ENCODE data around the gene MRPS15.

The MRPS15 gene

GRCh38 chr1:36456391-36456928 is 7.7 kb downstream of the MRPS15 start:
- no peak for DNase-seq

GRCh38 chr1:36455386-36455785 is 8.8 kb downstream of the MRPS15 start:
- no peak for DNase-seq

GRCh38 chr1:36453600-36454388 is 10.4 kb downstream of the MRPS15 start:
- DNase-seq: no peak

GRCh38 chr1:36453051-36453450 is 11.1 kb downstream of the MRPS15 start:
- DNase-seq: no peak

- no peak for DNase-seq
Measured at GRCh38 chr1:36450919-36451305, 13.3 kb downstream of the MRPS15 start.

- DNase-seq: peak; percentile 95
Measured at GRCh38 chr1:36450270-36450918, 13.8 kb downstream of the MRPS15 start, which contains the start of gene OSCP1. TSS of gene OSCP1 (minus strand) at chr1:36450451. CDS start at chr1:36450369, 82 bp downstream.

GRCh38 chr1:36448530-36449056 is 15.6 kb downstream of the MRPS15 start:
- no peak for DNase-seq

GRCh38 chr1:36447450-36447849 is 16.7 kb downstream of the MRPS15 start:
- no peak for DNase-seq

GRCh38 chr1:36446746-36447145 is 17.4 kb downstream of the MRPS15 start:
- DNase-seq: no peak

- no peak for DNase-seq
Measured at GRCh38 chr1:36446271-36446670, 17.9 kb downstream of the MRPS15 start.

- DNase-seq: no peak
Measured at GRCh38 chr1:36443297-36443696, 20.9 kb downstream of the MRPS15 start.

GRCh38 chr1:36442337-36442736 is 21.8 kb downstream of the MRPS15 start:
- DNase-seq: no peak

GRCh38 chr1:36440646-36441045 is 23.5 kb downstream of the MRPS15 start:
- DNase-seq: no peak

- DNase-seq: no peak
Measured at GRCh38 chr1:36440044-36440443, 24.1 kb downstream of the MRPS15 start.

- DNase-seq: no peak
Measured at GRCh38 chr1:36438715-36439114, 25.5 kb downstream of the MRPS15 start.

- no peak for DNase-seq
Measured at GRCh38 chr1:36436821-36437220, 27.4 kb downstream of the MRPS15 start.

- no peak for DNase-seq
Measured at GRCh38 chr1:36433102-36433501, 31.1 kb downstream of the MRPS15 start.

GRCh38 chr1:36432616-36433015 is 31.6 kb downstream of the MRPS15 start:
- no peak for DNase-seq

- DNase-seq: no peak
Measured at GRCh38 chr1:36425791-36426190, 38.4 kb downstream of the MRPS15 start.

GRCh38 chr1:36421649-36422048 is 42.5 kb downstream of the MRPS15 start:
- DNase-seq: no peak

- peak; percentile 77 for DNase-seq
Measured at GRCh38 chr1:36420836-36421317, 43.3 kb downstream of the MRPS15 start.

GRCh38 chr1:36420409-36420808 is 43.8 kb downstream of the MRPS15 start:
- DNase-seq: no peak

- no peak for DNase-seq
Measured at GRCh38 chr1:36419569-36419968, 44.6 kb downstream of the MRPS15 start.

GRCh38 chr1:36419140-36419539 is 45.0 kb downstream of the MRPS15 start:
- DNase-seq: no peak

Measured in T1000 (cell line).